ELF-1 (cell line): ENCODE data around the gene PRSS38.

ENCODE experiments used
- DNase-seq: peaks from one replicate; pipeline ENCODE4 v3.0.0-alpha.2; 2016; ENCODE audit warnings: low read depth, low spot score

PRSS38 gene

DNA sequence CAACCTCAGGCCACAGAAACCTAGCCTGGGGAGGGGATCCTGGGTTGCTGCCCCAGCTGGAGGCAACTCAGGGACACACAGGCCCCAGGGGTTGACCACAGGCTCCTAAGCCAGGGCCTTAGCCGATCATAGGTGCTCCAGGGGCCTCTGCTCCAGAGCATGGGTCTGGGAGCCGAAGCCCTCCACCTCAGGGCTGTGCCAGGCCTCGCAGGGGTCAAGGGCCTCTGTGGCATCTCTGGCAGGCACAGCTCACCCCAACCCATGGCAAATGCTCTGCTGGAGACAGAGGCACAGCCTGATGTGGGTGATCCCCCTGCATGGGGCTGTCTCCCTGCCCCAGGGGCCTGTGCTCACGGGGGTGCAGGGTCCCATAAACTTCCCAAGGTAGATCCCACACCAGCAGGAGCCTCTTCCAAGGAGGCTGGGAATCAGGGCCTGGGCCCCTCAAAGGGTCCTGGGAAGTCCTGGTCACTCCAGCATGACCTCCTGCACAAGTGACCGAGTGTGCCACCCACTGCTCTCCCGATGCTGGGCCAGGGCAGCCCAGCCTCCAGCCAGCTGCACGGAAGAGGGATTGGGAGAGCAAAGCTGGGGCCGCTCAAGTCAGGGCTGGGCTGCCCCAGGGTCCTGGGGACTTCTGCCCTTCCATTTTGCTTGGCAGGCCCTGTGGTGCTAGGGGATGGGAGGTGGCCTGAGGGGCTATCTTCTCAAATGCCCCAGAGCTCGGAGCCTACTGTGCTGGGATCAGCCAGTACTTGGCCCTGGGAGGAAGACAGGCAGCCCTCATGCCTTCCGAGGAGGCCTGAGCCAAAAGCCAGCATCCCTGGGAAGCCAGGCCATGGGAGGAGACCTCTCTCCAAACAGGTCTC lies 22.2 kb upstream of the PRSS38 start:
- no peak for DNase-seq

DNA sequence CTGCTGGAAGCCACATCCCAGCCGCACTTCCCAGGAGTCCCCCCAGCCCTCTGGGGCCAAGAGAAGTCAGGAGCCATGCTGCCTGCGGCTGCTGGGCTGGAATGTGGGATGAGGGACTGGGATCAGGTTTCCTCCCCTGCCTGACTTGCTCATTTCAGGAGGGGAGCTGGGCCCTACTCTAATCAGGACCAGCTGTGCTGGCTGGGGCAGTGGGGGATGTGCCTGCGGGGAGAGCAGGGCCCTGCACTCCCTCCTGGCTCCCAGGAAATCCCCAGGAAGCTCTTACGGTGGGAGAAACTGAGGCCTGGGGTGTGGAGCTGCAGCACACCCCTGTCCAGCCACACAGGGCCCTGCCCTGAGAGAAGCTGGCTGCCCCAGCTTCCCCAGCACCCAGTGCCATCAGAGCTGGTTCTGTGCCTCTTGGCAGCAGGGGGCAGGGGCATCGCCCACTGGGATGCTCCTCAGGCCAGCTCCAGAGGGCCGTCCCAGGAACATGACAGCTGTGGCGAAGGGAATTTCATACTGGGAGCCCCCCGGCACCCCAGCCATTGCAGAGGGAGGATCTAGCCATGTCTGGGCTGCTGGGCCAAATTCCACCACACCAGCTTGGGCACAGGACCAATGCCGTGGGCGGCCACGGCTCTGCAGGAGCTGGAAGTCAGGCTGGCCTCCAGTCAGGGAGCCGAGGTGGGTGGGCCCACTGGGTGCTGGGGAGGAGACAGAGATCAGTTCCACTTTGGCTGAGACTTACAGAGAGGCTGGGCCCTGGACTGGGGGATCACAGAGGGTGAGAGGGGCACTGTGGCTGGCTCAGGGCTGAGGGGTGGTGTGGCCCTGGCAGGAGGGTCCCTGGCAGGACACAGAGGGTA lies 21.3 kb upstream of the PRSS38 start:
- peak; percentile 95 for DNase-seq

DNA sequence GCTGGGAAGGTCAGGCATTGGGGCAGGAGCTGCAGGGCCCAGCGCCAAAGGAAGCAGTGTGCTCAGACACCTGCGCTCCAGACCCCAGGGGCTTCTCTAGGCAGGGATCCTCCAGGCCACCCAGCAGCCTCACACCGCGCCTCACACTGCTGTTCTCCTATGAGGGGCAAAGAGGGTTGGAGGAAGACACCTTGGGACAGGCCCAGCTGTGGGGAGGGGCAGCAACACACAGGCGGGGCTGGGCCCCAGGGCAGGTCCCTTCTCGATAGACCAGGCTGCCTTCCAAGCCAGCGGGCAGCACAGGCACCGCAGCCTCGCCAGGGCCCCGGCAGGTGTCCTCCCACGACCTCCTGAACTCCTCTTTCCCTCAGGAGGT lies 20.7 kb upstream of the PRSS38 start:
- peak; percentile 35 for DNase-seq

DNA sequence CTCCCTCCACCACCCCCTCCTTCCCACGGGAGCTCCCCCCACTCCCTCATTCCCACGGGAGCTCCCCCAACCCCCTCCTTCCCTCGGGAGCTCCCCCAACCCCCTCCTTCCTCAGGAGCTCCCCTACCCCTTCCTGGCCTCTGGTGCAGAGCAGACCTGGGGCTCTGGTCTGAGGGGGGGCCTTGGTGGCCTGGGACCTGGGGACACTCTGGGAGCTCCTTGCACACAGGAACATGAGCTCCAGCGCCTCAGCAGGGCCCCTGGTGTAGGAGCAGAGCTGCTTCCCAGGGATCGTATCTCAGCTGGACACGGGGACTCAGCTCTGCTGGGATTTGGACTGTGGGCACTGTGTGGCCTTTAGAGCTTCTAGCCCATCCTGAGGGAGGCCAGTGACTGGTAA lies 19.7 kb upstream of the PRSS38 start:
- DNase-seq = no peak

DNA sequence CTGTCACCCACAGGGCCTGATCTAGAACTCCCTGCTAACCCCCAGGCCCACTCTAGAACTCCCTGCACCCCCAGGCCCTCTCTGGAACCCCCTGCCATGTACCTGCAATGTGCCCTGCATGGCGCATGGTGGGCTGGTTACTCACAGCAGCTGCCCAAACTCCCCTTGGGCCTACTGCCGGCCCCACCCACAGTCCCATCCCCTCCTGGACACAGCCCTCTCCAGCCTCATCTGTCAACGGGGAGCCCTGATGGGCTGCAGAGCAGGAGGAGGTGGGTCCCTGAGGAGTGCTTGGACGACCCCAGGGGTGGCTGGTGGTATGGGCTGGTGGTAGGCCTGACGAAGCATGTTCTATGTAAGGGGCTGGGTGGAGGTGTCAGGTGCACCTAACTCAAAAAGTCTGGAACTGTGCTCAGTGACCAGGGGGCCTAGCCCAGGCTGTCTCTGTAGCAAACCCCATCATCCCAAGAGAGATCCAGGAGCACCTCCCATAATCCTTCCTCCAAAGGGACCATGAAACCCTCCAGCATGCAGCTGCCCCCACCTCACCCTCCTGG lies 19.0 kb upstream of the PRSS38 start:
- DNase-seq = no peak

DNA sequence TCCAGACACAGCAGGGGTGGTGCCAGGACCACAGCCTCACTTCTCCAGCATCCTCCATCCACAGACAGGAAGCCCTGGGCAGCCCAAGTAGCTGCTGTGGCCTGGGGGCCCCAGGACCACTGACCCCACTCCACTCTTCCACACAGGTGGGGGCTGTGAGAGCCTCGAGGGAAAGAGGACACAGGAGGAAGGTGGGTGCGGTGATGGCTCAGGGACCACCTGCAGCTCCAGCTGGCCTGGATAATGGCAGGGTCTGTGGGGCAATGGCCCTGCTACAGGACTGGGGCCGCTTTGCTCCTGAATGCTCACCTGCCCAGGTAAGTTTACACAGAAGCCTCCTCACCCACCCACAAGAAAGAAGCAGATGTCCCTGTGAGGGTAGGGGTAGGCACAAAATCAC lies 18.3 kb upstream of the PRSS38 start:
- no peak for DNase-seq

DNA sequence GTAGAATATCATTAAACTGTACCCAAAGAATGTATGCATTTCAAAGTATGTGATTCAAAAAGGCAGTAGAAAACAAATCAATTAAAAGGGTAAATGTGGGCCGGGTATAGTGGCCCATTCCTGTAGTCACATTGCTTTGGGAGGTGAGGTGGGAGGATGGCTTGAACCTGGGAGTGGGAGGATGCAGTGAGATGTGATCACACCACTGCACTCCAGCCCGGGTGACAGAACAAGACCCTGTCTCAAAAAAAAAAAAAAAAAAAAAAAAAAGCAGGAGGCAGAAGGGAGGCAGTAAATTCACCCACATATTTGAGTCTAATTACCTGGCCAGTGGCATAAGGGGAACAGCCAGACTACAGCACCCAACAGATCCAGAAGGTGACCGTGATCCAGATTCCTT lies 17.9 kb upstream of the PRSS38 start:
- DNase-seq = no peak

DNA sequence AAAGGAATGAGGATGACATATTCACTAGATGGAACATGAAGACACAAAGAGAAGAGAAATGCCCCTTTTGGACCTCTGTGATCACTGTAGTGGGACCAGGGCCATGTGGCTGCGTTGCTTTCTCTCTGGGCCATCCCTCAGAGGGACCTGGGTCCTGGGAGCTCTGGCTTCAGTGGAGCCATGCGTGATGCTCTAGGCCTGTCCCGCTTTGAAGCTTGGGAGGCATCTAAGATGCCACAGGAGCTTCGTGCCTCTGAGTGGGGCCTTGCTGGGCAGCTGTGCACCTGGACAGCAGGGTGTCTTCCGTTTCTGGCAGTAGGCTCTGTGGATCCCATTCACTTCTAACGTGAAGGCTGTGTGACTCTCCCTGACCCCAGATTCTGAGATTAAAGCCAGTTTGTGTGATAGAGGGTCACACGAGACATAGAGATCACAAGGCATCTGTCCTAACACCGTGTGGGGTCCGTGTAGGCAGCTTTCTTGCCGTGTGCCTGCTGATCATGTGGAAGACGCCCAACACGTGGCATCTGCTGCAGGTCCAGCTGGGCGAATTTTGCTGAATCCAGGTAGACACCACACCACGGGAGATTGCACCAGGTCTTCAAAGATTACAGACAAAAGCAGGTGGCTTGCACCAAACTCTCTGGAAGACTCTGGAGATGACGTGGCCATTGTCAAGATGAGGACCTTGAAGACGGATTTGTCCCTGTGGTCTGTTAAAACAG lies 17.2 kb upstream of the PRSS38 start:
- DNase-seq = no peak

DNA sequence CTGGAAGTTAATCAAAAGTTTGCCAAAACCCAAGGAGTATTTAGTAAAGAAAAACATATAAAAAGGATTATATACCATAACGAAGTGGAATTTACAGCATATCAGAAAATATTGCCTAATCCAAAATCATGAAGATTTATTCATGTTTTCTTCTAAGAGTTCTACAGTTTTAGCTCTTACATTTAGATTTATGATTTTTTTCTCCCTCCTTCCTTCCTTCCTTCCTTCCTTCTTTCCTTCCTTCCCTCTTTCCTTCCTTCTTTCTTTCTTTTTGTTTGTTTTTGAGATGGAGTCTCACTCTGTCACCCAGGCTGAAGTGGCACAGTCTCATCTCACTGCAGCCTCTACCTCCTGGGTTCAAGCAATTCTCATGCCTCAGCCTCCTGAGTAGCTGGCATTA lies 15.7 kb upstream of the PRSS38 start:
- no peak for DNase-seq

DNA sequence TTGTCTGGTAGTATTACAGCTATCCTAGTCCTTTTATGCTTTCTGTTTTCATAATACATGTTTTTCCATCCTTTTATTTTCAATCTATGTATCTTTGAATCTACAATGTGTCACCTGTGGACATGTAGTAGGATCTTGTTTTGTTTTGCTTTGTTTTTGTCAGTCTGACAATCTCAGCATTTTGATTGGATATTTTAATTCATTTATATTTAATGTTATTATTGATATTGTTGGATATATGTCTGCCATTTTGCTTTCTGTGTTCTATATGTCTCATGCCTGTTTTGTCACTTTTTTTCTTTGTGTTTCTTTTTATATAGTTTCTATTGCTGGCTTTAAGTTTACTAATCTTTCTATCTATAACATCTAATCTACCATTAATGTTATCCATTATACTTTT lies 11.5 kb upstream of the PRSS38 start:
- no peak for DNase-seq

DNA sequence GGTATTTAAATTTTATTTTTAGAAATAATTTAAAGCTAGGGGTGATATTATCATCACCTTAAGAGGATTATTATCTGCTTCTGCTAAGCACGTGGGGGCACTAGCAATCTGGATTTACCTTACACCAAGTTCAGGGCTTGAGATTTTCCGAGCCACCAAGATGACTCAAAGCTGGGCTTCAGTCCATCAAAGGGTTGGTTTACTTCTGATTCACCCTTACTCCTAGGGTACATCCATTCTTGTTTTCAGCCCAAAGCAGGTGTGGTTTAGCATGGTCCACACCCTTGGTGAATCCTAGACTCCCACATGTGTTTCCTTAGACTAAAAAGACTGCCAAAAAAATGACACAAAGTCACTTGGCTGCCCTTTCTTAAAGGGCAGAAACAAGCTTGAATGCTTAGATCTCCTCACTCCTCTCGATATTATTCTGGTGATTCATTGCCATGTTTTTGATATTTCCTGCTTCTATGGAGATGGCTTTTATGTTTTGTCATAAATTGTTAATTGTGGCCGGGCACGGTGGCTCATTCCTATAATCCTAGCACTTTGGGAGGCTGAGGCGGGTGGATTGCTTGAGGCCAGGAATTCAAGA lies 9.8 kb upstream of the PRSS38 start:
- DNase-seq = no peak

DNA sequence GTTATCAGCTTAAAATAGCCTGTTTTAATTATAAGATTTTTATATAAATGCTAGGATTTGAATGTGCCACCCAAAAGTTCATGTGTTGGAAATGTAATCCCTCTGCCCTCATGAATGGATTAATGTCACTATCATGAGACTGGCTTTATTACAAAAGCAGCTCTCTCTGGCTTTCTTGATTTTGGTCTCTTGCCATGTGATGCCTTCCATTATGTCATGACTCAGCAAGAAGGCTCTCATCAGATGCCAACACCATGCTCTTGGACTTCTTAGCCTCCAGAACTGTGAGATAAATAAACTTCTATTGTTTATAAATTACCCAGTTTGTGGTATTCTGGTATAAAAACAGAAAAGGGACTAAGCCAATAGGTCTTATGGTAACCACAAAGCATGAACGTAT lies 6.9 kb upstream of the PRSS38 start:
- no peak for DNase-seq

DNA sequence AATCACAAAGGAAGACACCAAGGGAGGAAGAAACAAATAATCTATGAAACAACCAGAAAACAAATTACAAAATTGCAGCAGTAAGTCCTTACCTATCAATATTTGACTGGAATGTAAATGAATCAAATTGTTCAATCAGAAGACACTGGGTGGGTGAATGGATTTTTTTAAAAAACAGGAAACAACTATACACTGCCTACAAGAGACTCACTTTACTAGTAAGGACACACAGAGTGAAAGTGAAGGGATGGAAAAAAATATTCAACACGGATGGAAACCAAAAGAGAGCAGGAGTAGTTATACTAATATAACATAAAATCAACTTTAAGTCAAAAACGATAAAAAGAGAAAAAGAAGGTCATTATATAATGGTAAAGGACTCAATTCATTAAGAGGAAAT lies 6.4 kb upstream of the PRSS38 start:
- DNase-seq = no peak

DNA sequence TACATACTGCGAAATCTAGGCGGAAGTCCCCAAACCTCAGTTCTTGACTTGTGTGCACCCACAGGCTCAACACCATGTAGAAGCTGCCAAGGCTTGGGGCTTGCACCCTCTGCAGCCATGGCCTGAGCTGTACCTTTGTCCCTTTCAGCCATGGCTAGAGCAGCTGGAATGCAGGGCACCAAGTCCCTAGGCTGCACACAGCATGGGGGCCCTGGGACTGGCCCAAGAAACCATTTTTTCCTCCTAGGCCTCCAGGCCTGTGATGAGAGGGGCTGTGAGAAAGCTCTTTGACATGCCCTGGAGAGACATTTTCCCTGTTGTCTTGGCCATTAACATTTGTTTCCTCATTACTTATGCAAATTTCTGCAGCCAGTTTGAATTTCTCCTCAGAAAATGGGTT lies 1.5 kb upstream of the PRSS38 start:
- DNase-seq = no peak

DNA sequence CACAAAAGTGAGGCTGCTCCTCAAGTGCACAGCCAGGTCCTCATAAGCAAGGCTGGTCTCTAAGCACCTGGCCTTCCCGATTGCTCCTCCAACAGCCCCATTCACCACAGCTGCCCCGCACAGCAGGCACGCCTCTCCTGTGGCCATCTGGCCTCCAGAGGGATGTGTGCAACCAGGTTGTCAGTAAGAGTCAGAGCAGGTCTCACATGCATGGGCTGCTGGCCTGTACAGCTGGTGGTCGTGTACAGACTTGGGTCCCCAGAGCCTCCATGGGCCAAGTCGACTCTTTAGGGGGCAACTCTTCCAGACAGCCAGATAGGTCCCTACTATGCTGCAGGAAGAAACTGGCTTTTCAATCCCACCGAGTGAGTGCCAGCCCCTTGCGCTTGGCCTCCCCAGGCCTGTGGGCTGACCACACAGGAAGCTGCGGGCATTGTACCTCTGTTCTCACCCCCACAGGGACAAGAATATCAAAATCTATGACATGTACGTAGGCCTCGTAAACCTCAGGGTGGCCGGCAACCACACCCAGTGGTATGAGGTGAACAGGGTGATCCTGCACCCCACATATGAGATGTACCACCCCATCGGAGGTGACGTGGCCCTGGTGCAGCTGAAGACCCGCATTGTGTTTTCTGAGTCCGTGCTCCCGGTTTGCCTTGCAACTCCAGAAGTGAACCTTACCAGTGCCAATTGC lies 1.4 kb downstream of the PRSS38 start:
- DNase-seq = no peak

DNA sequence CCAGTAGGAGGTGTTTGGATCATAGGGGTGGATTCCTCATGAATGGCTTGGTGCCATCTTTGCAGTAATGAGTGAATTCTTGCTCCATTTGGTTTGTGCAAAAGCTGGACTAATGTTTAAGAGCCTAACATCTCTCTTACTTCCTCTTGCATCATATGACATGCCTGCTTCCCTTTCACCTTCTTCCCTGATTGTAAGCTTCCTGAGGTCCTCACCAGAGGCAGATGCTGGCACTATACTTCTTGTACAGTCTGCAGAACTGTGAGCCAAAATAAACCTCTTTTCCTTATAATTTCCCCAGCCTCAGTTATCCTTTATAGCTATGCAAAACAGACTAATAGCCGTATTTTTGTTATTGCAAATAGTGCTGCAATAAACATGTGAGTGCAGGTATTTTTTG lies 8.1 kb downstream of the PRSS38 start:
- no peak for DNase-seq

DNA sequence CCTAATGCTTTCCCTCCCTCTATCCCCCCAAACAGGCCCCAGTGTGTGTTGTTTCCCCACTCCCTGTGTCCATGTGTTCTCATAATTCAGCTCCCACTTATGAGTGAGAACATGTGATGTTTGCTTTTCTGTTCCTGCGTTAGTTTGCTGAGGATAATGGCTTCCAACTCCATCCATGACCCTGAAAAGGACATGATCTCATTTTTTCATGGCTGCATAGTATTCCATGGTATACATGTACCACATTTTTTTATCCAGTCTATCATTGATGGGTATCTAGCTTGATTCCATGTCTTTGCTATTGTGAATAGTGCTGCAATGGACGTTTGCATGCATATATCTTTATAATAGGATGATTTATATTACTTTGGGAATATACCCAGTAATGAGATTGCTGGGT lies 8.7 kb downstream of the PRSS38 start:
- DNase-seq = no peak

DNA sequence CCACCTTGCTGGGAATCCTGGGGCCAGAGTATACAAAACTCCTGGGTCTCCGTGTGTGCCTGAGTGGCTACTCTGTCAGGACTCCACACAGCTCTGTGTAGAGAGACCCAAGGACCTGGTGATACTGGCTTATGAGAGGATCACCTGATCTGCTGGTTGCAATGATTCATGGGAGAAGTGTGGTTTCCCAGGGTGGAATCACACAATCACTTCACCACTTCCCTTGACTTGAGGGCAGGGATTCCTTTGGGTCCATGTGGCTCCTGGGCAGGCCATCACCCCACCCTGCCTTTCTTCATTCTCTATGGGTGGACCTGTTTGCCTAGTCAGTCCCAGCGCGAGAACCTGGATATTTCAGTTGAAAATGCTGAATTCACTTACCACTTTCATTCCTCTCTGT lies 13.3 kb downstream of the PRSS38 start:
- no peak for DNase-seq

DNA sequence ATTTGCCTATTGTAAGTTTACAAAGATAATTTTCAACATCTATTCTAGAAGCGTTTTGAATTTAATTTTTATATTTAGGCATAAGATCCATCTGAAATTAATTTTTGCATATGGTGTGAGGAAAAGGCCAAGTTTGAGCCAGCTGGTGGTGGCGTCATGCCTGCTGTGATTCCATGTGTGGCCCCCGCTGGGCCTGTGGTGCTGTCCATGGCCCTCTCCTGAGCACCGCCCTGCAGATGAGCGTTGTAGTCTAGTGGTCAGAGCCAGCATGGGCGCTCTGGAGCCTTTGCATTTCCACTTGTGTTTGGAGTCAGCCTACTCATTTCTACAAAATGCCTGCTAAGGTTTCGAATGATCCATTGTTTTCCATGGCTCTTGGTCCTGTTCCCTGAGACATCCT lies 22.7 kb downstream of the PRSS38 start:
- no peak for DNase-seq

DNA sequence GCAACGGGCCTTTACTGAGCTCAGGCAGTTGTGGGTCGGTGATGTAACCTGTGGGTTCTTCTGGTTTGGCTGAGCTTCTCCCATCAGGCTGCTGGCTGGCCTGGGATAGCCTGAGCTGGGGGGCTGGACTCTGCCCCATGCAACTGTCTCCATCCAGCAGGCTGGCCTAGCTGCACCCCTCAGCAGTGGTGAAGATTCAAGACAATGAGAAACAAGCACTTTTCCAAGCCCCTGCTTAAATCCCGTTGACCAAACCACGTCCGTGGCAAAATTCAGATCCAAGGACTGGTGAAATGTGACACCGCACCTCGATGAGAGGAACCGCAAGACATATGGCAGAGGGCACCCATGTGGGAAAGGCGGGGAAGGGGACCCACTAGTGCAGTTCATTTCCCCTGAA lies 25.6 kb downstream of the PRSS38 start:
- no peak for DNase-seq
